WTC11 (cell line): ENCODE results near the gene DOP1A. TPM values are rescaled to one million over a fixed set of nuclear protein-coding genes. Genes with fewer than 3 reads are reported as not detected.

Experiments used
- ATAC-seq: fragments of 200-7000 bp; cut with Tn5 transposase; 2 replicates; pipeline ENCODE4 v1.10.0; 2021; ENCODE audit warnings: mild to moderate bottlenecking, moderate library complexity
- CTCF ChIA-PET: fragments of 300-600 bp; sonication (Branson Sonifier 250); formaldehyde crosslinking; loops from one replicate; lab custom pipeline; 2021; ENCODE audit warnings: antibody characterized with exemption; lab: Charles Lee
- POLR2A ChIA-PET: fragments of 350-600 bp; sonication (Branson Sonifier 250); formaldehyde crosslinking; loops from one replicate; lab custom pipeline; 2021; ENCODE audit warnings: antibody characterized with exemption; lab: Charles Lee
- DNase-seq: peaks from one replicate; pipeline ENCODE4 v3.0.0; 2021; ENCODE audit warnings: low spot score
- H3K27ac Mint-ChIP-seq: 2 replicates; pipeline ENCODE4 v1.8.0; 2021; ENCODE audit warnings: mixed read lengths
- H3K27me3 Mint-ChIP-seq: 2 replicates; pipeline ENCODE4 v1.8.0; 2021; ENCODE audit warnings: low read depth, mild to moderate bottlenecking, moderate library complexity, mixed read lengths
- H3K36me3 Mint-ChIP-seq: 2 replicates; pipeline ENCODE4 v1.8.0; 2021; ENCODE audit warnings: mixed read lengths
- H3K4me1 Mint-ChIP-seq: 2 replicates; pipeline ENCODE4 v1.8.0; 2022; ENCODE audit warnings: mixed read lengths
- H3K4me3 Mint-ChIP-seq: 2 replicates; pipeline ENCODE4 v1.8.0; 2021; ENCODE audit warnings: mild to moderate bottlenecking, moderate library complexity, mixed read lengths
- H3K9me3 Mint-ChIP-seq: 2 replicates; pipeline ENCODE4 v1.8.0; 2021; ENCODE audit warnings: mixed read lengths
- ARID4B ChIP-seq: sonication (generic); formaldehyde crosslinking; IDR thresholded peaks from 2 replicates; pipeline ENCODE4 v1.8.0; 2023; ENCODE audit warnings: missing genetic modification reagents, mild to moderate bottlenecking, borderline replicate concordance
- ESRRA ChIP-seq: sonication (generic); formaldehyde crosslinking; IDR thresholded peaks from 2 replicates; pipeline ENCODE4 v1.8.1; 2022; ENCODE audit warnings: mild to moderate bottlenecking, missing genetic modification reagents, borderline replicate concordance
- FOXJ3 ChIP-seq: sonication (generic); formaldehyde crosslinking; IDR thresholded peaks from 2 replicates; pipeline ENCODE4 v1.9.0; 2021; ENCODE audit warnings: missing genetic modification reagents, mild to moderate bottlenecking, borderline replicate concordance
- FOXP1 ChIP-seq: sonication (generic); formaldehyde crosslinking; IDR thresholded peaks from 2 replicates; pipeline ENCODE4 v1.8.0; 2022; ENCODE audit warnings: missing genetic modification reagents, mild to moderate bottlenecking, moderate library complexity, borderline replicate concordance
- HMGA2 ChIP-seq: fragments of 250-450 bp; sonication (Bioruptor Pico); IDR thresholded peaks from 2 replicates; pipeline ENCODE4 v1.4.0; 2021; ENCODE audit warnings: mild to moderate bottlenecking, moderate library complexity
- IRF2 ChIP-seq: sonication (generic); formaldehyde crosslinking; IDR thresholded peaks from 2 replicates; pipeline ENCODE4 v1.8.0; 2022; ENCODE audit warnings: low read depth, missing genetic modification reagents, borderline replicate concordance
- JAZF1 ChIP-seq: fragments of 250-450 bp; sonication (Bioruptor Pico); IDR thresholded peaks from 2 replicates; pipeline ENCODE4 v1.9.0; 2021; ENCODE audit warnings: moderate library complexity, mild to moderate bottlenecking, inconsistent platforms
- KAT7 ChIP-seq: sonication (generic); formaldehyde crosslinking; IDR thresholded peaks from 2 replicates; pipeline ENCODE4 v1.8.1; 2023; ENCODE audit warnings: missing genetic modification reagents, mild to moderate bottlenecking, borderline replicate concordance
- MXD4 ChIP-seq: fragments of 250-450 bp; sonication (Bioruptor Pico); IDR thresholded peaks from 2 replicates; pipeline ENCODE4 v1.8.0; 2021; ENCODE audit warnings: mild to moderate bottlenecking, moderate library complexity, borderline replicate concordance
- PRRX2 ChIP-seq: fragments of 250-450 bp; sonication (Bioruptor Pico); IDR thresholded peaks from 2 replicates; pipeline ENCODE4 v1.8.0; 2021; ENCODE audit warnings: mild to moderate bottlenecking
- SMAD4 ChIP-seq: sonication (generic); formaldehyde crosslinking; IDR thresholded peaks from 2 replicates; pipeline ENCODE4 v1.8.0; 2022; ENCODE audit warnings: mild to moderate bottlenecking, missing genetic modification reagents
- SP1 ChIP-seq: sonication (generic); formaldehyde crosslinking; conservative IDR thresholded peaks from 2 replicates; pipeline ENCODE4 v1.8.1; 2022; ENCODE audit warnings: missing genetic modification reagents
- TCF7 ChIP-seq: sonication (generic); formaldehyde crosslinking; IDR thresholded peaks from 2 replicates; pipeline ENCODE4 v1.8.0; 2022; ENCODE audit warnings: mild to moderate bottlenecking, low read depth, missing genetic modification reagents, moderate library complexity
- USF1 ChIP-seq: sonication (generic); formaldehyde crosslinking; IDR thresholded peaks from 2 replicates; pipeline ENCODE4 v1.8.0; 2022; ENCODE audit warnings: mild to moderate bottlenecking, missing genetic modification reagents
- USF2 ChIP-seq: sonication (generic); formaldehyde crosslinking; IDR thresholded peaks from 2 replicates; pipeline ENCODE4 v1.8.1; 2023; ENCODE audit warnings: mild to moderate bottlenecking, missing genetic modification reagents, moderate library complexity
- ZNF396 ChIP-seq: fragments of 250-450 bp; sonication (Bioruptor Pico); IDR thresholded peaks from 2 replicates; pipeline ENCODE4 v1.8.0; 2021; ENCODE audit warnings: mild to moderate bottlenecking, moderate library complexity, borderline replicate concordance
- total RNA-seq: library from RNA; stranded (reverse); gene quantifications from 3 replicates; pipeline ENCODE4 v1.2.3, GENCODE V29; 2021
- TF ChIP-seq, protein P1 (sequence below): sonication (generic); formaldehyde crosslinking; IDR thresholded peaks from 2 replicates; pipeline ENCODE4 v1.8.1; 2022; ENCODE audit warnings: low read depth, mild to moderate bottlenecking, moderate library complexity, missing genetic modification reagents, borderline replicate concordance
- TF ChIP-seq, protein P2 (sequence below): sonication (generic); formaldehyde crosslinking; IDR thresholded peaks from 2 replicates; pipeline ENCODE4 v1.8.1; 2023; ENCODE audit warnings: mild to moderate bottlenecking, moderate library complexity, missing genetic modification reagents
- TF ChIP-seq, protein P3 (sequence below): sonication (generic); formaldehyde crosslinking; IDR thresholded peaks from 2 replicates; pipeline ENCODE4 v1.8.1; 2022; ENCODE audit warnings: missing genetic modification reagents, borderline replicate concordance
- TF ChIP-seq, protein P4 (sequence below): fragments of 250-450 bp; sonication (Bioruptor Pico); IDR thresholded peaks from 2 replicates; pipeline ENCODE4 v1.9.0; 2021; ENCODE audit warnings: mild to moderate bottlenecking
- TF ChIP-seq, protein P5 (sequence below): sonication (generic); formaldehyde crosslinking; IDR thresholded peaks from 2 replicates; pipeline ENCODE4 v1.8.1; 2022; ENCODE audit warnings: mild to moderate bottlenecking, moderate library complexity, missing genetic modification reagents

DOP1A gene
- total RNA-seq, 1 experiment from 2014 or later = 16.9 TPM

GRCh38 chr6:83069633-83070032, 2.2 kb downstream of the DOP1A start (continued):
- TF ChIP-seq USF2 (no peak), ARID4B (no peak), SP1 (CRISPR knock-in tag) (no peak), TCF7 (CRISPR knock-in tag) (no peak), MXD4 (no peak), PRRX2 (CRISPR knock-in tag) (no peak)
- TF ChIP-seq, protein P1, sequence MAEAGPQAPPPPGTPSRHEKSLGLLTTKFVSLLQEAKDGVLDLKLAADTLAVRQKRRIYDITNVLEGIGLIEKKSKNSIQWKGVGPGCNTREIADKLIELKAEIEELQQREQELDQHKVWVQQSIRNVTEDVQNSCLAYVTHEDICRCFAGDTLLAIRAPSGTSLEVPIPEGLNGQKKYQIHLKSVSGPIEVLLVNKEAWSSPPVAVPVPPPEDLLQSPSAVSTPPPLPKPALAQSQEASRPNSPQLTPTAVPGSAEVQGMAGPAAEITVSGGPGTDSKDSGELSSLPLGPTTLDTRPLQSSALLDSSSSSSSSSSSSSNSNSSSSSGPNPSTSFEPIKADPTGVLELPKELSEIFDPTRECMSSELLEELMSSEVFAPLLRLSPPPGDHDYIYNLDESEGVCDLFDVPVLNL (CRISPR knock-in tag) = no peak
- TF ChIP-seq, protein P2, sequence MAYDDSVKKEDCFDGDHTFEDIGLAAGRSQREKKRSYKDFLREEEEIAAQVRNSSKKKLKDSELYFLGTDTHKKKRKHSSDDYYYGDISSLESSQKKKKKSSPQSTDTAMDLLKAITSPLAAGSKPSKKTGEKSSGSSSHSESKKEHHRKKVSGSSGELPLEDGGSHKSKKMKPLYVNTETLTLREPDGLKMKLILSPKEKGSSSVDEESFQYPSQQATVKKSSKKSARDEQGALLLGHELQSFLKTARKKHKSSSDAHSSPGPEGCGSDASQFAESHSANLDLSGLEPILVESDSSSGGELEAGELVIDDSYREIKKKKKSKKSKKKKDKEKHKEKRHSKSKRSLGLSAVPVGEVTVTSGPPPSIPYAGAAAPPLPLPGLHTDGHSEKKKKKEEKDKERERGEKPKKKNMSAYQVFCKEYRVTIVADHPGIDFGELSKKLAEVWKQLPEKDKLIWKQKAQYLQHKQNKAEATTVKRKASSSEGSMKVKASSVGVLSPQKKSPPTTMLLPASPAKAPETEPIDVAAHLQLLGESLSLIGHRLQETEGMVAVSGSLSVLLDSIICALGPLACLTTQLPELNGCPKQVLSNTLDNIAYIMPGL (CRISPR knock-in tag) = no peak

DNA sequence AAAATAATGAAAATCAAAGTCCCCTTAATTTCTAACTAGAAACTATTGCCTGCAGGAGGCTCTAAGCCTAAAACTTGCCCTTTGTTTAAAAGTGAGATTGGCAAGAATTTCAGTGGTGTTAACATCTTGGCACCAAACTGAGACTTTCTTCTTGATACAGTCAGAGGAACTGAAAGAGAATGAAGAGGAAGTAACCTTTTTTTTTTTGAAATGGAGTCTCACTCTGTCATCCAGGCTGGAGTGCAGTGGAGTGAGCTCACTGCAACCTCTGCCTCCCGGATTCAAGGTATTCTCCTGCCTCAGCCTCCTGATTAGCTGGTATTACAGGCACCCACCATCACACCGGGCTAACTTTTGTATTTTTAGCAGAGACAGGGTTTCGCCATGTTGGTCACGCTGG, 3.6 kb downstream of the DOP1A start:
- H3K4me3 Mint-ChIP-seq = no peak overlapping the region
- CTCF ChIA-PET = interaction anchor here (0.5 to 0.9 kb wide), 2 partner anchors 149 to 781 kb away, joined by 3 read pairs; no protein-coding TSS in a partner anchor
- no peak for ATAC-seq
- TF ChIP-seq, protein P3, sequence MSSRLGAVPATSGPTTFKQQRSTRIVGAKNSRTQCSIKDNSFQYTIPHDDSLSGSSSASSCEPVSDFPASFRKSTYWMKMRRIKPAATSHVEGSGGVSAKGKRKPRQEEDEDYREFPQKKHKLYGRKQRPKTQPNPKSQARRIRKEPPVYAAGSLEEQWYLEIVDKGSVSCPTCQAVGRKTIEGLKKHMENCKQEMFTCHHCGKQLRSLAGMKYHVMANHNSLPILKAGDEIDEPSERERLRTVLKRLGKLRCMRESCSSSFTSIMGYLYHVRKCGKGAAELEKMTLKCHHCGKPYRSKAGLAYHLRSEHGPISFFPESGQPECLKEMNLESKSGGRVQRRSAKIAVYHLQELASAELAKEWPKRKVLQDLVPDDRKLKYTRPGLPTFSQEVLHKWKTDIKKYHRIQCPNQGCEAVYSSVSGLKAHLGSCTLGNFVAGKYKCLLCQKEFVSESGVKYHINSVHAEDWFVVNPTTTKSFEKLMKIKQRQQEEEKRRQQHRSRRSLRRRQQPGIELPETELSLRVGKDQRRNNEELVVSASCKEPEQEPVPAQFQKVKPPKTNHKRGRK (CRISPR knock-in tag) = no peak
- TF ChIP-seq SP1 (CRISPR knock-in tag) (no peak), SMAD4 (CRISPR knock-in tag) (no peak), JAZF1 (CRISPR knock-in tag) (no peak), HMGA2 (CRISPR knock-in tag) (no peak), FOXP1 (no peak), ESRRA (CRISPR knock-in tag) (no peak), FOXJ3 (CRISPR knock-in tag) (no peak), TCF7 (CRISPR knock-in tag) (no peak), ZNF396 (no peak), IRF2 (CRISPR knock-in tag) (no peak), USF1 (no peak), USF2 (no peak), KAT7 (no peak)
- TF ChIP-seq, protein P4, sequence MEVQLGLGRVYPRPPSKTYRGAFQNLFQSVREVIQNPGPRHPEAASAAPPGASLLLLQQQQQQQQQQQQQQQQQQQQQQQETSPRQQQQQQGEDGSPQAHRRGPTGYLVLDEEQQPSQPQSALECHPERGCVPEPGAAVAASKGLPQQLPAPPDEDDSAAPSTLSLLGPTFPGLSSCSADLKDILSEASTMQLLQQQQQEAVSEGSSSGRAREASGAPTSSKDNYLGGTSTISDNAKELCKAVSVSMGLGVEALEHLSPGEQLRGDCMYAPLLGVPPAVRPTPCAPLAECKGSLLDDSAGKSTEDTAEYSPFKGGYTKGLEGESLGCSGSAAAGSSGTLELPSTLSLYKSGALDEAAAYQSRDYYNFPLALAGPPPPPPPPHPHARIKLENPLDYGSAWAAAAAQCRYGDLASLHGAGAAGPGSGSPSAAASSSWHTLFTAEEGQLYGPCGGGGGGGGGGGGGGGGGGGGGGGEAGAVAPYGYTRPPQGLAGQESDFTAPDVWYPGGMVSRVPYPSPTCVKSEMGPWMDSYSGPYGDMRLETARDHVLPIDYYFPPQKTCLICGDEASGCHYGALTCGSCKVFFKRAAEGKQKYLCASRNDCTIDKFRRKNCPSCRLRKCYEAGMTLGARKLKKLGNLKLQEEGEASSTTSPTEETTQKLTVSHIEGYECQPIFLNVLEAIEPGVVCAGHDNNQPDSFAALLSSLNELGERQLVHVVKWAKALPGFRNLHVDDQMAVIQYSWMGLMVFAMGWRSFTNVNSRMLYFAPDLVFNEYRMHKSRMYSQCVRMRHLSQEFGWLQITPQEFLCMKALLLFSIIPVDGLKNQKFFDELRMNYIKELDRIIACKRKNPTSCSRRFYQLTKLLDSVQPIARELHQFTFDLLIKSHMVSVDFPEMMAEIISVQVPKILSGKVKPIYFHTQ = no peak
- TF ChIP-seq, protein P5, sequence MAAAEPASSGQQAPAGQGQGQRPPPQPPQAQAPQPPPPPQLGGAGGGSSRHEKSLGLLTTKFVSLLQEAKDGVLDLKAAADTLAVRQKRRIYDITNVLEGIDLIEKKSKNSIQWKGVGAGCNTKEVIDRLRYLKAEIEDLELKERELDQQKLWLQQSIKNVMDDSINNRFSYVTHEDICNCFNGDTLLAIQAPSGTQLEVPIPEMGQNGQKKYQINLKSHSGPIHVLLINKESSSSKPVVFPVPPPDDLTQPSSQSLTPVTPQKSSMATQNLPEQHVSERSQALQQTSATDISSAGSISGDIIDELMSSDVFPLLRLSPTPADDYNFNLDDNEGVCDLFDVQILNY (CRISPR knock-in tag) = no peak

More for the DNA sequence above, 3.6 kb downstream of the DOP1A start:
- Mint-ChIP-seq H3K4me1 (peaks cover 46% of the 10 kb centered on the region), H3K27ac (peak overlapping the region; percentile 47), H3K27me3 (no peaks in the 10 kb centered on the region), H3K36me3 (peaks cover 4% of the 10 kb centered on the region), H3K9me3 (no peaks in the 10 kb centered on the region)
- POLR2A ChIA-PET = no interaction called here
- no peak for DNase-seq
